ENCODE measurements around the gene FAAP100.
"Not testable (repeated sequence)": the region's sequence is repeated elsewhere in the genome, so short reads cannot be mapped to it uniquely, and the experiment has no call there.

DNA sequence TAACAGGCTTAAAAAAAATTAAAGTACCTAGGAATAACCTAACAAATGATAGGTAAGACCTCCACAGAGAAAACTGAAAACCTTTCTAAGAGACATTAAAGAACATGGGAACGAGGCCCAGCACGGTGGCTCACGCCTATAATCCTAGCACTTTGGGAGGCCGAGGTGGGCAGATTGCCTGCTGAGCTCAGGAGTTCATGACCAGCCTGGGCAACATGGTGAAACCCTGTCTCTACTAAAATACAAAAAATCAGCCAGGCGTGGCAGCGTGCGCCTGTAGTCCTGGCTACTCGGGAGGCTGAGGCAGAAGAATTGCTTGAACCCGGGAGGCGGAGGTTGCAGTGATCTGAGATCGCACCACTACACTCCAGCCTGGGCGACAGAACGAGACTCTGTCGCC is 32.6 kb upstream of the FAAP100 start:
- TF ChIP-seq CTCF (IDR thresholded peaks at IDR 0.05 in 4 of 5, conservative IDR thresholded peaks at IDR 0.05 in 1 of 5); POLR2A (IDR thresholded peaks at IDR 0.05): not testable (repeated sequence)
